GM12878 (cell line): ENCODE measurements around the gene ING1. TPM values are rescaled to one million over a fixed set of nuclear protein-coding genes. Genes with fewer than 3 reads are reported as not detected.

Source experiments
- ATAC-seq: fragments of 200-7000 bp; cut with Tn5 transposase; 3 replicates; pipeline ENCODE4 v1.9.1; 2020; ENCODE audit warnings: mild to moderate bottlenecking, moderate library complexity
- BruUV-seq: library from RNA; stranded (reverse); fragments of 400-500 nt; replicated peaks from 2 replicates; lab custom pipeline; 2021; lab: Mats Ljungman, UMichigan
- CTCF ChIA-PET: fragments of 300-600 bp; sonication (Branson Sonifier 250); formaldehyde crosslinking; extraction: SDS; loops from one replicate; lab custom pipeline; 2021; ENCODE audit warnings: inconsistent platforms; lab: Yijun Ruan, JAX
- POLR2A ChIA-PET: fragments of 350-600 bp; formaldehyde crosslinking; extraction: SDS; loops from one replicate; lab custom pipeline; 2021; ENCODE audit warnings: inconsistent platforms; lab: Charles Lee
- RAD21 ChIA-PET: fragments of 300-600 bp; sonication (Branson Sonifier 250); formaldehyde crosslinking; loops from one replicate; lab custom pipeline; 2023; ENCODE audit warnings: antibody characterized with exemption; ENCODE audit not compliant: unreplicated experiment; lab: Charles Lee
- SMC1A ChIA-PET: fragments of 300-600 bp; sonication (Branson Sonifier 250); formaldehyde crosslinking; loops from one replicate; lab custom pipeline; 2023; ENCODE audit not compliant: unreplicated experiment, uncharacterized antibody; lab: Charles Lee
- DNase-seq: peaks from one replicate; pipeline ENCODE4 v3.0.0-alpha.2; 2011; ENCODE audit warnings: low read depth, low spot score
- FAIRE-seq: peaks from 3 replicates; lab custom pipeline; 2011; peaks lifted over from hg19 to GRCh38; lab: Jason Lieb, UNC
- H2AFZ ChIP-seq: 2 replicates; pipeline ENCODE4 v1.6.0; 2011; ENCODE audit warnings: low read depth, low read length, control low read depth; ENCODE audit not compliant: control insufficient read depth
- H3K27ac ChIP-seq: 2 replicates; pipeline ENCODE4 v1.5.1; 2011; ENCODE audit warnings: control low read depth; ENCODE audit not compliant: control insufficient read depth, insufficient read depth
- H3K27me3 ChIP-seq, 2 experiments: replicated peaks in 1 of 2; 2 replicates each; pipeline versions ENCODE4 v1.6.0 to v1.6.1; 2011; ENCODE audit warnings: low read length in 1 of 2; ENCODE audit not compliant: control insufficient read depth in 2 of 2, insufficient read depth in 2 of 2
- H3K36me3 ChIP-seq, 2 experiments: 2 replicates each; pipeline ENCODE4 v1.5.1; 2011; ENCODE audit warnings: low read length in 1 of 2; ENCODE audit not compliant: control insufficient read depth in 2 of 2, insufficient read depth in 2 of 2
- H3K4me1 ChIP-seq: 2 replicates; pipeline ENCODE4 v1.6.1; 2011; ENCODE audit warnings: mild to moderate bottlenecking, low read length, moderate library complexity, mixed read lengths; ENCODE audit not compliant: control insufficient read depth, insufficient read depth
- H3K4me2 ChIP-seq: 2 replicates; pipeline ENCODE4 v1.6.0; 2011; ENCODE audit warnings: control low read depth; ENCODE audit not compliant: control insufficient read depth, insufficient read depth
- H3K4me3 ChIP-seq: fragments of 200-600 bp; sonication (generic); 2 replicates; pipeline ENCODE4 v1.5.1; 2016
- H3K79me2 ChIP-seq: 2 replicates; pipeline ENCODE4 v1.6.0; 2011; ENCODE audit warnings: low read length; ENCODE audit not compliant: control insufficient read depth, insufficient read depth
- H3K9ac ChIP-seq: 2 replicates; pipeline ENCODE4 v1.8.0; 2011; ENCODE audit warnings: low read length, control low read depth, mixed read lengths; ENCODE audit not compliant: control insufficient read depth, insufficient read depth
- H3K9me3 ChIP-seq: replicated peaks from 3 replicates; pipeline ENCODE4 v1.5.1; 2011; ENCODE audit warnings: mild to moderate bottlenecking, low read length; ENCODE audit not compliant: control insufficient read depth, insufficient read depth
- H4K20me1 ChIP-seq: 2 replicates; pipeline ENCODE4 v1.6.0; 2011; ENCODE audit not compliant: control insufficient read depth, insufficient read depth
- BCL11A ChIP-seq: IDR thresholded peaks from 2 replicates; pipeline ENCODE4 v1.6.1; 2011; ENCODE audit warnings: low read depth, low read length
- CHD2 ChIP-seq: IDR thresholded peaks from 2 replicates; pipeline ENCODE4 v1.6.1; 2011; ENCODE audit warnings: low read depth, low read length, improper control_type of control experiment, borderline replicate concordance
- EED ChIP-seq: sonication (generic); IDR thresholded peaks from 2 replicates; pipeline ENCODE4 v1.6.1; 2016; ENCODE audit warnings: antibody characterized with exemption, low read depth
- MTA2 ChIP-seq: fragments of 450-650 bp; IDR thresholded peaks from 2 replicates; pipeline ENCODE4 v1.6.1; 2016; ENCODE audit warnings: low read depth, mild to moderate bottlenecking, moderate library complexity
- MYC ChIP-seq: IDR thresholded peaks from 2 replicates; pipeline ENCODE4 v1.6.1; 2011; ENCODE audit warnings: mild to moderate bottlenecking, low read length, moderate library complexity, inconsistent platforms; ENCODE audit not compliant: insufficient read depth, insufficient replicate concordance, insufficient read length, severe bottlenecking
- NFXL1 ChIP-seq: fragments of 450-650 bp; IDR thresholded peaks from 2 replicates; pipeline ENCODE4 v1.6.1; 2017; ENCODE audit warnings: antibody characterized with exemption, mild to moderate bottlenecking, borderline replicate concordance
- SMAD5 ChIP-seq: IDR thresholded peaks from 2 replicates; pipeline ENCODE4 v1.6.1; 2016; ENCODE audit warnings: antibody characterized with exemption, low read depth
- YBX1 ChIP-seq: fragments of 450-650 bp; IDR thresholded peaks from 2 replicates; pipeline ENCODE4 v1.6.1; 2016; ENCODE audit warnings: antibody characterized with exemption
- ZBED1 ChIP-seq: IDR thresholded peaks from 2 replicates; pipeline ENCODE4 v1.6.1; 2016; ENCODE audit warnings: borderline replicate concordance
- WGBS: methylation state at CpG from one replicate; pipeline ENCODE4 v1.1.6; 2016; ENCODE audit warnings: low lambda C conversion rate; ENCODE audit not compliant: insufficient replicate concordance, insufficient coverage; ENCODE audit errors: missing lambda C conversion rate; 5-methylcytosine and 5-hydroxymethylcytosine counted together
- in situ Hi-C: fragments of 300-500 bp; cut with MboI; formaldehyde crosslinking; loops from 9 replicates; pipeline ENCODE4 v1.14.3; 2018; ENCODE audit warnings: mixed read lengths
- intact Hi-C: fragments of 100-400 bp; cut with micrococcal nuclease; formaldehyde crosslinking; loops from one replicate; pipeline ENCODE4 v1.14.2; 2022; ENCODE audit not compliant: unreplicated experiment
- polyA plus RNA-seq, 11 experiments: library from polyadenylated mRNA; depleted of rRNA in 4 of 11; unstranded in 6 of 11; stranded (reverse) in 5 of 11; fragments of >200 nt; fragmentation: Nextera tagmentation in 4 of 11; fragmentation: Illumina TruSeq in 1 of 11; extraction: Ambion mirVana in 4 of 11; extraction: Trizol in 1 of 11; gene quantifications; 1 replicate in 1 of 11; 2 replicates in 10 of 11; pipeline versions ENCODE4 v1.2.1 to v1.2.3, GENCODE V29; 2011 to 2016; ENCODE audit warnings: inconsistent platforms in 2 of 11, missing spikeins in 2 of 11, low read depth in 1 of 11
- total RNA-seq, 4 experiments: library from RNA; depleted of rRNA in 3 of 4; stranded (reverse); fragments of >200 nt in 3 of 4; fragmentation: Illumina TruSeq in 1 of 4; extraction: Trizol in 1 of 4; gene quantifications; 2 replicates each; pipeline versions ENCODE4 v1.2.1 to v1.2.3, GENCODE V29; 2013 to 2021
- TF ChIP-seq, protein P1 (sequence below): IDR thresholded peaks from 2 replicates; pipeline ENCODE4 v1.6.1; 2011; ENCODE audit warnings: borderline replicate concordance, low read depth, mild to moderate bottlenecking, moderate library complexity, mixed read lengths, low read length; ENCODE audit not compliant: insufficient read depth; ENCODE audit errors: extremely low read length

The ING1 gene
- total and polyA plus RNA-seq, 10 of the 15 experiments (the other 5 are each of a cell fraction or from before 2014, with no cell fraction given): 1.3 to 20.4 (median 13.1) TPM

DNA sequence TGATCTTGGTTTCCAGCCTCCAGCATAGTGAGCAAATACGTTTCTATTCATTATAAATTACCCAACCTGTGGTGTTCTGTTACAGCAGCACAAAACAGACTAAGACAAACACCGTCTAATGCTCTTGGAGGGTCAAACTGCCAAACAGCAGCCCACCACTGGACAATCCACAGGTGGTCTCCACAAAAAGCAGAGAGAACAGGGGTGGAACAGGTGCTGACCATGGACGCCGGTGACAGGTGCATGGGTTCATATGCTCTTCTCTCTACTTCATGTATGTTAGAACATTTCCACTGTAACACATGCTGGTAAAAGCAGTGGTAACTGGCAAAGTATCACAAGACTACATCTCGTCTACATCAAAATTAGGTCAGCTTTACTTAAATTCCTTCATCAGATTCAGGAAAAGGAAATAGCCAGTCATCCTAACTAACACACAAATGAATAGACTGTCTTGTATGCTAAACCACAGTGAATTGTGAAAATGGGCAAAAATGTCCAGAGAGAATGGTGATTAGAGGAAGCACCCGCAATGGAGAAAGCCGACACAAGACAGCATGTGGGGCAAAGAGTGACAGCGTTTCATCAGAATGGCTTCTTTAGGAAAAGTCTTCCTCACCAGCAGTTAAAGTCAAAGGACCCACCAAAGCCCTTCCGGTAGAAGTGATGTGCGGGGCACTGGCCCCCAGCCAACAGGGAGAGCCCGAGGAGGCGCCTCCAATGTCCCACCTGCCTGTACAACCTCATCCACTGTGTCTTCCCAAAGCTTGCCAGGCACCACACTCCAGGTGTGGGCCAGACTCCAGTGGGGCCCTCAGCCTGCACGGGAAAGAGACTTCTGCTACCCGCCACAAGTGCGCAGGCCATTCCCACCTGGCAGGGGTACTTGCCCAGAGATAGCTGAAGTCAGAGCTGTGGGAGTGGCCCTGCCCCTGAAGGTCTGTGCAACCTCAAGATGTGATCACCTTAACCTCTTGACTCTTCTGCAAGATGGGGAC, 14.1 kb upstream of the ING1 start:
- H3K4me3 ChIP-seq: no peak overlapping the region
- DNase-seq: no peak
- no TSS peak for BruUV-seq
- SMC1A ChIA-PET: no interaction called here
- POLR2A ChIA-PET: no interaction called here
- no peak for FAIRE-seq
- in situ Hi-C loops: no loop called here
- H3K27me3 ChIP-seq: no peaks in the 10 kb centered on the region
- H3K36me3 ChIP-seq: peaks cover 9 to 31% of the 10 kb centered on the region in 2 experiments
- H3K4me2 ChIP-seq: no peak overlapping the region
- CTCF ChIA-PET: no interaction called here
- no peaks in the 10 kb centered on the region for H4K20me1 ChIP-seq
- peaks cover 14% of the 10 kb centered on the region for H3K4me1 ChIP-seq
- H3K79me2 ChIP-seq: peaks cover 13% of the 10 kb centered on the region
- no peak overlapping the region for H3K9ac ChIP-seq
- TF ChIP-seq SMAD5 (no peak), EED (no peak), NFXL1 (no peak), MYC (no peak), BCL11A (no peak), ZBED1 (no peak), YBX1 (no peak), MTA2 (no peak), CHD2 (no peak)
- TF ChIP-seq, protein P1, sequence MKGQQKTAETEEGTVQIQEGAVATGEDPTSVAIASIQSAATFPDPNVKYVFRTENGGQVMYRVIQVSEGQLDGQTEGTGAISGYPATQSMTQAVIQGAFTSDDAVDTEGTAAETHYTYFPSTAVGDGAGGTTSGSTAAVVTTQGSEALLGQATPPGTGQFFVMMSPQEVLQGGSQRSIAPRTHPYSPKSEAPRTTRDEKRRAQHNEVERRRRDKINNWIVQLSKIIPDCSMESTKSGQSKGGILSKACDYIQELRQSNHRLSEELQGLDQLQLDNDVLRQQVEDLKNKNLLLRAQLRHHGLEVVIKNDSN: no peak
- WGBS: 91% methylated on average over 15 of the region's 15 CpGs
- no peak overlapping the region for H2AFZ ChIP-seq
- no peak overlapping the region for H3K27ac ChIP-seq
- ATAC-seq: peak; percentile 10; the same call in 2 of the 3 replicates
- H3K9me3 ChIP-seq: no peaks in the 10 kb centered on the region
- RAD21 ChIA-PET: no interaction called here
- intact Hi-C loops: no loop called here
